ENCODE measurements around the gene DDN. TPM values are rescaled to one million over a fixed set of nuclear protein-coding genes. Genes with fewer than 3 reads are reported as not detected.
A peak's percentile ranks its signal among the peaks of the same experiment; 100 is the strongest.

DDN gene
- total RNA-seq, 1 donor from 2014 or later, result 0.05 TPM

GRCh38 chr12:49013428-49013827, 14.3 kb upstream of the DDN start:
- no peak for DNase-seq (ENCODE audit: low read depth)

GRCh38 chr12:49012739-49013138, 13.6 kb upstream of the DDN start:
- no peak for DNase-seq (ENCODE audit: low read depth)

- DNase-seq (ENCODE audit: low read depth), result no peak
These were observed 11.0 kb upstream of the DDN start for GRCh38 chr12:49010092-49010668.

- DNase-seq (ENCODE audit: low read depth), result no peak
These were observed 9.8 kb upstream of the DDN start for GRCh38 chr12:49008943-49009342.

- no peak for DNase-seq (ENCODE audit: low read depth)
These were observed 1.2 kb upstream of the DDN start for GRCh38 chr12:49000346-49000745.

GRCh38 chr12:48998497-48999353, 450 bp downstream of the DDN start:
- no peak for DNase-seq (ENCODE audit: low read depth)

GRCh38 chr12:48997719-48998496, 1.3 kb downstream of the DDN start:
- no peak for DNase-seq (ENCODE audit: low read depth)

GRCh38 chr12:48996794-48997718, 2.1 kb downstream of the DDN start:
- peak; percentile 44 for DNase-seq (ENCODE audit: low read depth)

GRCh38 chr12:48995086-48995879, 3.9 kb downstream of the DDN start:
- DNase-seq (ENCODE audit: low read depth), result peak; percentile 60

- DNase-seq (ENCODE audit: low read depth), result no peak
These were observed 4.7 kb downstream of the DDN start for GRCh38 chr12:48994224-48995085.

GRCh38 chr12:48993787-48994186, 5.4 kb downstream of the DDN start:
- DNase-seq (ENCODE audit: low read depth), result no peak

- no peak for DNase-seq (ENCODE audit: low read depth)
These were observed 7.7 kb downstream of the DDN start for GRCh38 chr12:48991247-48992050.

GRCh38 chr12:48990552-48990951, 8.6 kb downstream of the DDN start:
- DNase-seq (ENCODE audit: low read depth), result no peak

- DNase-seq (ENCODE audit: low read depth), result no peak
These were observed 11.0 kb downstream of the DDN start for GRCh38 chr12:48988030-48988649.

GRCh38 chr12:48986720-48987291, 12.4 kb downstream of the DDN start:
- no peak for DNase-seq (ENCODE audit: low read depth)

- DNase-seq (ENCODE audit: low read depth), result no peak
These were observed 13.3 kb downstream of the DDN start for GRCh38 chr12:48985901-48986300.

GRCh38 chr12:48985475-48985897, 13.7 kb downstream of the DDN start:
- DNase-seq (ENCODE audit: low read depth), result no peak

Data from renal cortical epithelial cell (primary cell).